COLO668 (cell line): ENCODE data around the gene TRANK1.
"Not testable (repeated sequence)": the region's sequence is repeated elsewhere in the genome, so short reads cannot be mapped to it uniquely, and the experiment has no call there.

ENCODE experiments used
- DNase-seq: peaks from one replicate; lab custom pipeline; 2025; ENCODE audit not compliant: unreplicated experiment; lab: John Stamatoyannopoulos, UW

The TRANK1 gene

DNA sequence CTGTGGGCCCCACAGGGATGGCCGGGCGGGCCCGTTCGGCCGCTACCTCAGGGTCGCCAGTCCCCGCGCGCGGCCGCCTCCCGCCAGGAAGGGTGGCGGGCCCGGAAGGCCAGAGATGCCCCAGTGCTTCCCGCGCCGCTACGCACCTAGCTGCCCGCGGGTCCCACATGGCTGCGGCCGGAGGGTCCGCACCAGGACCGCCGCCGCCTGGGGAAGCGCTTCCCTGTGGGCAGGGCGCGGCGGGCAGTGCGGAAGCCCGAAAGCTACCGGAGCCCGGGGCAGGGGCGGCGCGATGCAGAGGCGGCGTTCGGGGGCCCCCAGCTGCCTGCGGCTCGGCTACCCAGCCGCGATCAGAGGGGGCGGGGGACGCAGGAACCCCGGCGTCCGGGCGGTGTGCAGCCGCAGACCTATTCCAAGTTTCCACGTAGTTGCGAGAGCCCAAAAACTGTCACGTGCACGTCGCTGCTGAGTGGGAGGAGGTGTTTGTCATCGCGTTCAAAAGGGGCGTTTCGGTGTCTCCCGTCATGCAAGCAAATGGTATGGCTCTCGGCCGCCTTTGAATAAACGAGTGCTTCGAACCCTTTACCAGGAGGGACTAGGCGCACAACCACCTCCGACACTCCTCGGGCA is at the start of gene TRANK1:
TSS of gene TRANK1 (minus strand) at position 414 of the 630 bp plus-strand sequence. CDS start at position 169, 245 bp downstream.
- peak; percentile 59 for DNase-seq

- no peak for DNase-seq
Measured at GRCh38 chr3:36993326-36994283, 48.8 kb upstream of the TRANK1 start, which contains the start of gene MLH1. TSS of gene MLH1 (plus strand) at chr3:36993518. CDS start at chr3:36993548, 30 bp downstream.

- no peak for DNase-seq
Measured at GRCh38 chr3:36992806-36993325, 48.0 kb upstream of the TRANK1 start, which contains the start of gene EPM2AIP1. TSS of gene EPM2AIP1 (minus strand) at chr3:36993131. CDS start at chr3:36993077, 54 bp downstream.

- DNase-seq, result no peak
Measured at GRCh38 chr3:36991923-36992805, 47.3 kb upstream of the TRANK1 start.

DNA sequence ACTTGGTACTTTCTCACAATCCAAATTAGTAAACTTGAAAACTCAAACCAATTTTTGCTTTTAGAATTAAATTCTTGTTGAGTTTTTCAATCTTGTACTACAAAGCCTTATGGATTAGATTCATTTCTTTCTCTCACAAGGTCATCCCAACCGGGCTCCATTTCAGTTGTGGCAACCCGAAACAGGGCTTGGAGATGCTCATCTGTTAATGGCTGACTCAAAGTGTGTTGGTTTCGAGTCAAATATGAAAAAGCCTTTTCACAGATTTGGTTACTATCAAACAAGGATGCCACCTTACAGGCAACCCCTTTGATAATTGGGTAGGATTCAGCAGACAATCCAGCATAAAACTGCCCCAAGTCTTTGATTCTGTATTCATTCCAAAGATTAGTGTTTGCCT is 46.3 kb upstream of the TRANK1 start:
- no peak for DNase-seq

GRCh38 chr3:36989568-36989967 is 44.7 kb upstream of the TRANK1 start:
- DNase-seq, result no peak

- no peak for DNase-seq
Measured at GRCh38 chr3:36989005-36989404, 44.2 kb upstream of the TRANK1 start.

- no peak for DNase-seq
Measured at GRCh38 chr3:36988356-36988755, 43.5 kb upstream of the TRANK1 start.

GRCh38 chr3:36981006-36981405 is 36.2 kb upstream of the TRANK1 start:
- DNase-seq, result no peak

GRCh38 chr3:36973139-36973538 is 28.3 kb upstream of the TRANK1 start:
- DNase-seq, result no peak

GRCh38 chr3:36972163-36972562 is 27.3 kb upstream of the TRANK1 start:
- no peak for DNase-seq

GRCh38 chr3:36969540-36970432 is 24.9 kb upstream of the TRANK1 start:
- peak; percentile 47 for DNase-seq

- DNase-seq, result no peak
Measured at GRCh38 chr3:36969085-36969484, 24.2 kb upstream of the TRANK1 start.

GRCh38 chr3:36965440-36965839 is 20.6 kb upstream of the TRANK1 start:
- DNase-seq, result peak; percentile 1

GRCh38 chr3:36964817-36965216 is 20.0 kb upstream of the TRANK1 start:
- DNase-seq, result no peak

- no peak for DNase-seq
Measured at GRCh38 chr3:36964331-36964730, 19.5 kb upstream of the TRANK1 start.

DNA sequence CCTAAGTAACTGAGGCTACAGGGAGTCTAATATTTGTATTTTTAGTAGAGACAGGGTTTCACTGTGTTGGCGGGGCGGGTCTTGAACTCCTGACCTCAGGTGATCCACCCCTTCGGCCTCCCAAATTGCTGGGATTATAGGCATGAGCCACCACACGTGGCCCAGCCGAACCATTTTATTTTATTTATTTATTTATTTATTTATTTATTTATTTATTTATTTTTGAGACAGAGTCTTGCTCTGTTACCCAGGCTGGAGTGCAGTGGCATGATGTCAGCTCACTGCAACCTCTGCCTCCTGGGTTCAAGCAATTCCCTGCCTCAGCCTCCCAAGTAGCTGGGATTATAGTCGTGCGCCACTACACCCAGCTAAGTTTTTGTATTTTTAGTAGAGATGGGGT is 18.2 kb upstream of the TRANK1 start:
- not testable (repeated sequence) for DNase-seq

- DNase-seq, result no peak
Measured at GRCh38 chr3:36960502-36960901, 15.6 kb upstream of the TRANK1 start.

DNA sequence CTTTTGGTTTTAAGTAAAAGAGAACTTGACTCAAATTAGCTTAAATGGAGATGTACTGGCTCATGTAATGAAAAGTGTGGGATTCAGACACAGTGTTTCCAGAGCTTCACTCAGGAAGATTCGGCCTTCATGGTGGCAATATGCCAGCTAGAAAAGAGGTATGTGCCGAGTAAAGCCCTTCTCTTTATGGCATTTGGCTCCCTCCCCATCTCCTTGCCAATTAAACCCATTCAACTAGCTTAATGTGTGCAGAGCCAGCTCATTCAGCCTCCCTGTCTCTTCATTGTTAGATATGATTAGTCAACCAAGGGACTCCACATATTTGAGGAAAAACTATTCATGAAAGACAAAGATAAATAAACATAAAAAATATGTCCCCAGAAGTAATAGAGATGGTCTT is 15.0 kb upstream of the TRANK1 start:
- no peak for DNase-seq
